H9 (cell line): Measurements from ENCODE around the gene EBF4. TPM values are rescaled to one million over a fixed set of nuclear protein-coding genes. Genes with fewer than 3 reads are reported as not detected.

Experiments
- DNase-seq: peaks from one replicate; pipeline ENCODE4 v3.0.0-alpha.2; 2017
- H2AFZ ChIP-seq: one replicate; pipeline ENCODE4 v1.6.1; 2013; ENCODE audit warnings: mild to moderate bottlenecking, low read length, control low read depth, moderate library complexity
- H2AK5ac ChIP-seq: 2 replicates; pipeline ENCODE4 v1.6.1; 2013; ENCODE audit warnings: low read length, control low read depth, mixed read lengths; ENCODE audit not compliant: insufficient read length
- H2BK120ac ChIP-seq: one replicate; pipeline ENCODE4 v1.6.1; 2013; ENCODE audit warnings: low read depth, mild to moderate bottlenecking, low read length, control low read depth, inconsistent platforms; ENCODE audit not compliant: poor library complexity, severe bottlenecking
- H2BK12ac ChIP-seq: 2 replicates; pipeline ENCODE4 v1.6.1; 2013; ENCODE audit warnings: low read length, control low read depth, mixed read lengths, low read depth; ENCODE audit not compliant: insufficient read length
- H2BK15ac ChIP-seq: 2 replicates; pipeline ENCODE4 v1.6.1; 2013; ENCODE audit warnings: low read depth, low read length, control low read depth
- H2BK20ac ChIP-seq: one replicate; pipeline ENCODE4 v1.6.1; 2013; ENCODE audit warnings: low read depth, mild to moderate bottlenecking, low read length, control low read depth, inconsistent platforms; ENCODE audit not compliant: poor library complexity, severe bottlenecking
- H2BK5ac ChIP-seq: 2 replicates; pipeline ENCODE4 v1.6.1; 2013; ENCODE audit warnings: low read length, control low read depth, mixed read lengths; ENCODE audit not compliant: insufficient read length
- H3K14ac ChIP-seq: 2 replicates; pipeline ENCODE4 v1.6.1; 2013; ENCODE audit warnings: low read length, control low read depth; ENCODE audit not compliant: insufficient read depth
- H3K18ac ChIP-seq: 2 replicates; pipeline ENCODE4 v1.6.1; 2013; ENCODE audit warnings: low read depth, mild to moderate bottlenecking, mixed read lengths, low read length, control low read depth; ENCODE audit not compliant: insufficient read length
- H3K23ac ChIP-seq: 2 replicates; pipeline ENCODE4 v1.6.1; 2013; ENCODE audit warnings: low read length, control low read depth, mixed read lengths, low read depth; ENCODE audit not compliant: insufficient read length
- H3K23me2 ChIP-seq: 2 replicates; pipeline ENCODE4 v1.6.1; 2013; ENCODE audit warnings: low read depth, mild to moderate bottlenecking, mixed read lengths, low read length, control low read depth; ENCODE audit not compliant: insufficient read length, poor library complexity, severe bottlenecking
- H3K27ac ChIP-seq: 2 replicates; pipeline ENCODE4 v1.5.1; 2013; ENCODE audit warnings: low read length, control low read depth, mixed read lengths, low read depth; ENCODE audit not compliant: insufficient read length
- H3K27me3 ChIP-seq: 2 replicates; pipeline ENCODE4 v1.6.1; 2013; ENCODE audit warnings: low read length, control low read depth, inconsistent platforms; ENCODE audit not compliant: insufficient read depth
- H3K4ac ChIP-seq: 2 replicates; pipeline ENCODE4 v1.6.1; 2013; ENCODE audit warnings: low read depth, mild to moderate bottlenecking, control low read depth, inconsistent platforms, low read length, moderate library complexity
- H3K4me1 ChIP-seq: 2 replicates; pipeline ENCODE4 v1.6.1; 2013; ENCODE audit warnings: low read length, control low read depth, inconsistent platforms; ENCODE audit not compliant: insufficient read depth
- H3K4me2 ChIP-seq: 2 replicates; pipeline ENCODE4 v1.6.1; 2013; ENCODE audit warnings: low read length, control low read depth, mixed read lengths; ENCODE audit not compliant: insufficient read length, insufficient read depth
- H3K56ac ChIP-seq: 2 replicates; pipeline ENCODE4 v1.6.1; 2013; ENCODE audit warnings: low read depth, mild to moderate bottlenecking, mixed read lengths, low read length, control low read depth; ENCODE audit not compliant: insufficient read length
- H3K79me1 ChIP-seq: 2 replicates; pipeline ENCODE4 v1.6.1; 2013; ENCODE audit warnings: low read depth, mild to moderate bottlenecking, moderate library complexity, low read length, control low read depth, inconsistent platforms; ENCODE audit not compliant: insufficient read depth, poor library complexity, severe bottlenecking
- H3K79me2 ChIP-seq: 2 replicates; pipeline ENCODE4 v1.6.1; 2013; ENCODE audit warnings: low read length, control low read depth, inconsistent platforms; ENCODE audit not compliant: insufficient read depth
- H3K9ac ChIP-seq: 2 replicates; pipeline ENCODE4 v1.6.1; 2013; ENCODE audit warnings: low read length, control low read depth, mixed read lengths; ENCODE audit not compliant: insufficient read length; ENCODE audit errors: extremely low read depth
- H3K9me3 ChIP-seq: one replicate; pipeline ENCODE4 v1.6.1; 2013; ENCODE audit warnings: low read depth, low read length, inconsistent platforms; ENCODE audit not compliant: control insufficient read depth
- H3T11ph ChIP-seq: one replicate; pipeline ENCODE4 v1.6.1; 2013; ENCODE audit warnings: mild to moderate bottlenecking, low read length, control low read depth, inconsistent platforms
- H4K20me1 ChIP-seq: one replicate; pipeline ENCODE4 v1.6.1; 2013; ENCODE audit not compliant: control insufficient read depth, insufficient read length, insufficient read depth
- H4K5ac ChIP-seq: 2 replicates; pipeline ENCODE4 v1.6.1; 2013; ENCODE audit warnings: low read depth, mild to moderate bottlenecking, mixed read lengths, low read length, control low read depth; ENCODE audit not compliant: insufficient read length
- H4K8ac ChIP-seq: replicated peaks from 2 replicates; pipeline ENCODE4 v1.6.1; 2013; ENCODE audit warnings: low read length, control low read depth, mixed read lengths, low read depth; ENCODE audit not compliant: insufficient read length
- H4K91ac ChIP-seq: 2 replicates; pipeline ENCODE4 v1.6.1; 2013; ENCODE audit warnings: low read depth, mild to moderate bottlenecking, moderate library complexity, mixed read lengths, low read length, control low read depth; ENCODE audit not compliant: insufficient read length
- H3K27ac Mint-ChIP-seq, 3 experiments: 2 replicates in 2 of 3; 3 replicates in 1 of 3; pipeline ENCODE4 v1.8.0; 2020 to 2021; ENCODE audit warnings: mixed read lengths in 3 of 3, mild to moderate bottlenecking in 1 of 3, moderate library complexity in 1 of 3
- H3K27me3 Mint-ChIP-seq: 2 replicates; pipeline ENCODE4 v1.8.0; 2021; ENCODE audit warnings: low read depth, mild to moderate bottlenecking, moderate library complexity, mixed read lengths
- H3K36me3 Mint-ChIP-seq, 3 experiments: 2 replicates in 2 of 3; 3 replicates in 1 of 3; pipeline ENCODE4 v1.8.0; 2020 to 2021; ENCODE audit warnings: low read depth in 3 of 3, mixed read lengths in 3 of 3; ENCODE audit not compliant: insufficient read depth in 1 of 3
- H3K4me1 Mint-ChIP-seq, 2 experiments: 2 replicates each; pipeline ENCODE4 v1.8.0; 2020; ENCODE audit warnings: mixed read lengths in 2 of 2
- H3K4me3 Mint-ChIP-seq, 2 experiments: 2 replicates in 1 of 2; 3 replicates in 1 of 2; pipeline ENCODE4 v1.8.0; 2020 to 2021; ENCODE audit warnings: mild to moderate bottlenecking in 2 of 2, mixed read lengths in 2 of 2, moderate library complexity in 1 of 2
- H3K9me3 Mint-ChIP-seq, 2 experiments: 2 replicates in 1 of 2; 3 replicates in 1 of 2; pipeline ENCODE4 v1.8.0; 2020; ENCODE audit warnings: mild to moderate bottlenecking in 2 of 2, mixed read lengths in 2 of 2, moderate library complexity in 1 of 2
- CTCF ChIP-seq: fragments of 200-600 bp; sonication (generic); conservative IDR thresholded peaks from 3 replicates; pipeline ENCODE4 v1.8.0; 2021; ENCODE audit warnings: antibody characterized with exemption, mild to moderate bottlenecking
- WGBS: extraction: QIAGEN DNeasy Blood & Tissue Kit; methylation state at CpG from one replicate; pipeline ENCODE4 v1.1.7; 2013; ENCODE audit warnings: missing lambda C conversion rate, low lambda C conversion rate, mixed read lengths; ENCODE audit not compliant: insufficient read length; ENCODE audit errors: extremely low coverage; 5-methylcytosine and 5-hydroxymethylcytosine counted together
- total RNA-seq: library from RNA; stranded (reverse); gene quantifications from 2 replicates; pipeline ENCODE4 v1.2.1, GENCODE V29; 2021

The EBF4 gene
- total RNA-seq, 1 experiment from 2014 or later: 3.9 TPM

GRCh38 chr20:2793471-2793870, 100.9 kb downstream of the EBF4 start:
- no peak overlapping the region for H2BK15ac ChIP-seq
- peaks cover 13% of the 10 kb centered on the region for H3K27me3 Mint-ChIP-seq
- no peaks in the 10 kb centered on the region for H3K9me3 ChIP-seq
- H3K79me1 ChIP-seq: no peaks in the 10 kb centered on the region
- no peak overlapping the region for H3K27ac ChIP-seq
- H4K5ac ChIP-seq: no peak overlapping the region
- no peak overlapping the region for H3K18ac ChIP-seq
- no peak overlapping the region for H2BK120ac ChIP-seq
- no peak overlapping the region for H3K4me3 Mint-ChIP-seq
- no peak overlapping the region for H2BK12ac ChIP-seq
- H3K79me2 ChIP-seq: no peaks in the 10 kb centered on the region
- H3K4me2 ChIP-seq: no peak overlapping the region
- no peak overlapping the region for H2BK20ac ChIP-seq
- no CpG with 5 or more reads among the region's 6 CpGs for WGBS
- TF ChIP-seq CTCF: no peak
- H4K91ac ChIP-seq: no peak overlapping the region
- no peak for DNase-seq
- H3K36me3 Mint-ChIP-seq: peaks cover 22 to 50% (median 33%) of the 10 kb centered on the region in 3 experiments
- H4K20me1 ChIP-seq: no peaks in the 10 kb centered on the region
- no peak overlapping the region for H2BK5ac ChIP-seq
- H3K14ac ChIP-seq: no peak overlapping the region
- H2AFZ ChIP-seq: no peak overlapping the region
- H3K27ac Mint-ChIP-seq: no peak overlapping the region; a peak in 1 of 7 replicates
- H3T11ph ChIP-seq: no peak overlapping the region
- H3K4me1 Mint-ChIP-seq: no peaks in the 10 kb centered on the region
- H2AK5ac ChIP-seq: no peak overlapping the region
- peaks cover 0 to 3% of the 10 kb centered on the region in 2 experiments; a peak in 1 of 5 replicates for H3K9me3 Mint-ChIP-seq
- no peaks in the 10 kb centered on the region for H3K23me2 ChIP-seq
- no peak overlapping the region for H3K9ac ChIP-seq
- H3K23ac ChIP-seq: no peak overlapping the region
- H3K4me1 ChIP-seq: no peaks in the 10 kb centered on the region
- H3K56ac ChIP-seq: no peak overlapping the region
- no peak overlapping the region for H3K4ac ChIP-seq
- no peaks in the 10 kb centered on the region for H3K27me3 ChIP-seq
- H4K8ac ChIP-seq: no peak overlapping the region
